Measurements from ENCODE around the gene CXXC5. TPM values are rescaled to one million over a fixed set of nuclear protein-coding genes. Genes with fewer than 3 reads are reported as not detected.

The CXXC5 gene
- total RNA-seq, 2 donors from 2014 or later = 3.2 to 4.3 TPM

DNA sequence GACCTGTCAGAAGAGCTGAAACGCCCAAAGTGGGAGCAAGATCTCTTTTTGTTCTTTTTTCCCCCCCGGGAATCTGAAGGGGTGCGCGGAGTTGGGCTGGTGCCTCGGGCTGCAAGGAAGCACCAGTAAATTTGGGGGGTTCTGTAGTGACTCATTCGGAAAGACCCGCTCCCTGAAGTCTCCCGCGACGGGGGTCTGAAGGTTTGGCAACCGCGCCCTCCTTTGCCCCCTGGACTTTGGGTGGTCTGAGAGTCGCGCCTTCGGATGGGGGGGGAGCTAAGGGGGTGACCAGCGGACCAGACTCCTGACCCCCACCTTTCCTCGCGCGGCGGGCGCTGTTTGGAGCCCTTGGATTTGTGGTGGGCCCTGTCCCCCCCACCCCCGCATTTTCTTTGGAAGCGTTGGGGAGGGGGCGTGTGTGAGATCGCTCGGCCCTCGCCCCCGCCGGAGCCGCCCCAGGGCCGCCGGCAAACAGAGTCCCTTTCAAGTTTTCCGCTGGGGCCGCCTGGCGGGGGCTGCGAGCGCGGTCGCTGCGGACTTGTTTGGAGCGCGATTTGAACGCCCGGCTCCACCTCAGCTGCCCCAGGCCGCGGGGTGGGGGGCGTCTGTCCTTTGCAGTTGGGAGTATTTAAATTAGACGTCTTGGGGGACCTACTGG is 2.0 kb downstream of the CXXC5 start:
- peaks cover 28% of the 10 kb centered on the region for H3K4me1 Mint-ChIP-seq
- H3K9me3 ChIP-seq (ENCODE audit: control insufficient read depth, low read length, poor library complexity, severe bottlenecking) = no peaks in the 10 kb centered on the region
- H3K27ac Mint-ChIP-seq = peak overlapping the region; percentile 57
- H3K4me3 Mint-ChIP-seq = peak overlapping the region; percentile 91
- H3K36me3 Mint-ChIP-seq (ENCODE audit: low read depth) = peaks cover 8% of the 10 kb centered on the region
- peaks cover 56% of the 10 kb centered on the region for H3K27me3 Mint-ChIP-seq
- no peak for ATAC-seq
- DNase-seq = no peak

- Mint-ChIP-seq H3K36me3 (ENCODE audit: low read depth) (peaks cover 8% of the 10 kb centered on the region), H3K27me3 (peaks cover 56% of the 10 kb centered on the region), H3K27ac (no peak overlapping the region), H3K4me3 (peak overlapping the region; percentile 33), H3K4me1 (peaks cover 27% of the 10 kb centered on the region)
- ATAC-seq (no peak), DNase-seq (no peak)
- no peaks in the 10 kb centered on the region for H3K9me3 ChIP-seq (ENCODE audit: control insufficient read depth, low read length, poor library complexity, severe bottlenecking)
These were observed 2.5 kb downstream of the CXXC5 start for GRCh38 chr5:139650689-139651042.

DNA sequence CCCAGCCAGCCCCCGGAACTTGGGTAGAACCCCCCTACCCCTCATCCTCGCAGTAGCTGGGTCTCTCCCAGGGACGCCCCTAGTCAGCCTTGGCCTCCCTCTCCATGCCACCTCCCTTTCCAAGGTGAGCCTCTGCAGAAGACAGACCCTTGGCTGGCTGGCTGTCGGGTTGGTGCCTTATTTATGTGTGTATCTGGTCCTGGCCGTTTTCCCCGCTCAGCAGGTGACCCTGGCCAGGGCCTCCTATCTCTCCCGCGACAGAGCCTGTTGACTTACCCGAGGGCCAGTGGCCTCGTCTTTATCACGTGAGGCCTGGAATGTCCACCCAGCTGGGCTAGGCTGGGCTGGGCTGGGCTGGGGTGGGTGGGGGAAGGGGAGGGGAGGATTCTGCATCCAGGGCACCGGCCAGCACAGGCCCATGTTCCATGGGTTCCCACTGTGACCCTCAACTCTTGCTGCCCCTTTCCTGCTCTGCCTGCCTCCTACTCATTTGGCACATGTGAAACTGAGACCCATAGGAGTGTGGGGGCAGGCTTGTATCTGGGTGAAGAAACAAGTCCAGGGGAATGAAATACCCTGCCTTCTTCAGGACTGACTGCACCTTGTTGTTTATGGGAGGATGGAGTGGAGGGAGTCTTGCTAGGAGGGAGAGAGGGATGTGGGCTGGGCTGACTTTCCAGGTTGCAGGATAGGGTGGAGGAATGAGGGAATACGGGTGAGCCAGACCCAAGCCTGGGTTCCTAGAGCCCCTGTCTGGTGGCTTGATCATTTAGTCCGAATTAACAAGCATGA is 3.1 kb downstream of the CXXC5 start:
- peaks cover 55% of the 10 kb centered on the region for H3K27me3 Mint-ChIP-seq
- H3K27ac Mint-ChIP-seq = no peak overlapping the region
- no peaks in the 10 kb centered on the region for H3K9me3 ChIP-seq (ENCODE audit: control insufficient read depth, low read length, poor library complexity, severe bottlenecking)
- no peak for DNase-seq
- peaks cover 25% of the 10 kb centered on the region for H3K4me1 Mint-ChIP-seq
- peak overlapping the region; percentile 57 for H3K4me3 Mint-ChIP-seq
- no peak for ATAC-seq
- H3K36me3 Mint-ChIP-seq (ENCODE audit: low read depth) = peaks cover 8% of the 10 kb centered on the region

- no peaks in the 10 kb centered on the region for H3K9me3 ChIP-seq (ENCODE audit: control insufficient read depth, low read length, poor library complexity, severe bottlenecking)
- Mint-ChIP-seq H3K4me3 (peak overlapping the region; percentile 57), H3K36me3 (ENCODE audit: low read depth) (peaks cover 8% of the 10 kb centered on the region), H3K27ac (peak overlapping the region; percentile 71), H3K4me1 (peaks cover 23% of the 10 kb centered on the region), H3K27me3 (peaks cover 47% of the 10 kb centered on the region)
- ATAC-seq (peak; percentile 76), DNase-seq (peak; percentile 37 to 54 (median 43))
These were observed 4.0 kb downstream of the CXXC5 start for GRCh38 chr5:139651853-139652787.

DNA sequence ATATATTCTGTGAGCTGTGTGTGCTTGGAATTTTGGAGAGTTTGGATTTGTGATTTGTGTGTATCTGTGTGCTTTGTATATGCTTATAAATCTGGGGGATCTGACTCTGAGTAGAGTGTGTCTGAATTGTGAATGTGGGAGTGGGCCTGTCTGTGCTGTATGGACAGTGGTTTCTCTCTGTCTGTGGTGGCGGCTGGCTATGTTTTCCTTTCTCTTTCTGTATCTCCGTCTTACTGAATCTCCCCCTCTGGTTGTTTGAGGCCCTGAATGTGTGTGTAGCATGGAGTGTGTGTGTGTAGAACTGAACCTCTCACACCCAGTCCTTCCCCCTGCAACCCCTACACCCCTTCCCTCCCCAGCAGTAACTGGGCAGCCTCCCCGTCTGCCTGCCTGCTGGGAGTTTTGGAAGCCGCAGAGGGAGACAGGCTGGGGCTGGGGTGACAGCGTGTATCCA is 4.7 kb downstream of the CXXC5 start:
- DNase-seq (no peak), ATAC-seq (no peak)
- H3K36me3 Mint-ChIP-seq (ENCODE audit: low read depth) = peaks cover 8% of the 10 kb centered on the region
- H3K9me3 ChIP-seq (ENCODE audit: control insufficient read depth, low read length, poor library complexity, severe bottlenecking) = no peaks in the 10 kb centered on the region
- peaks cover 25% of the 10 kb centered on the region for H3K4me1 Mint-ChIP-seq
- peaks cover 40% of the 10 kb centered on the region for H3K27me3 Mint-ChIP-seq
- H3K27ac Mint-ChIP-seq = peak overlapping the region; percentile 71
- peak overlapping the region; percentile 15 for H3K4me3 Mint-ChIP-seq

GRCh38 chr5:139653616-139654015 is 5.5 kb downstream of the CXXC5 start:
- peaks cover 40% of the 10 kb centered on the region for H3K27me3 Mint-ChIP-seq
- peaks cover 27% of the 10 kb centered on the region for H3K4me1 Mint-ChIP-seq
- ATAC-seq (no peak), DNase-seq (no peak)
- H3K4me3 Mint-ChIP-seq = no peak overlapping the region
- peaks cover 8% of the 10 kb centered on the region for H3K36me3 Mint-ChIP-seq (ENCODE audit: low read depth)
- no peaks in the 10 kb centered on the region for H3K9me3 ChIP-seq (ENCODE audit: control insufficient read depth, low read length, poor library complexity, severe bottlenecking)
- H3K27ac Mint-ChIP-seq = no peak overlapping the region

- Mint-ChIP-seq H3K27me3 (peaks cover 38% of the 10 kb centered on the region), H3K36me3 (ENCODE audit: low read depth) (peaks cover 8% of the 10 kb centered on the region), H3K27ac (no peak overlapping the region), H3K4me3 (no peak overlapping the region), H3K4me1 (peaks cover 27% of the 10 kb centered on the region)
- no peaks in the 10 kb centered on the region for H3K9me3 ChIP-seq (ENCODE audit: control insufficient read depth, low read length, poor library complexity, severe bottlenecking)
- DNase-seq = no peak
- ATAC-seq = no peak
These were observed 6.3 kb downstream of the CXXC5 start for GRCh38 chr5:139654464-139654863.

GRCh38 chr5:139654871-139655491 is 6.8 kb downstream of the CXXC5 start:
- DNase-seq = no peak
- peaks cover 33% of the 10 kb centered on the region for H3K27me3 Mint-ChIP-seq
- no peak for ATAC-seq
- H3K36me3 Mint-ChIP-seq (ENCODE audit: low read depth) = peaks cover 5% of the 10 kb centered on the region
- H3K27ac Mint-ChIP-seq = no peak overlapping the region
- H3K4me3 Mint-ChIP-seq = no peak overlapping the region
- H3K4me1 Mint-ChIP-seq = peaks cover 22% of the 10 kb centered on the region
- H3K9me3 ChIP-seq (ENCODE audit: control insufficient read depth, low read length, poor library complexity, severe bottlenecking) = no peaks in the 10 kb centered on the region

DNA sequence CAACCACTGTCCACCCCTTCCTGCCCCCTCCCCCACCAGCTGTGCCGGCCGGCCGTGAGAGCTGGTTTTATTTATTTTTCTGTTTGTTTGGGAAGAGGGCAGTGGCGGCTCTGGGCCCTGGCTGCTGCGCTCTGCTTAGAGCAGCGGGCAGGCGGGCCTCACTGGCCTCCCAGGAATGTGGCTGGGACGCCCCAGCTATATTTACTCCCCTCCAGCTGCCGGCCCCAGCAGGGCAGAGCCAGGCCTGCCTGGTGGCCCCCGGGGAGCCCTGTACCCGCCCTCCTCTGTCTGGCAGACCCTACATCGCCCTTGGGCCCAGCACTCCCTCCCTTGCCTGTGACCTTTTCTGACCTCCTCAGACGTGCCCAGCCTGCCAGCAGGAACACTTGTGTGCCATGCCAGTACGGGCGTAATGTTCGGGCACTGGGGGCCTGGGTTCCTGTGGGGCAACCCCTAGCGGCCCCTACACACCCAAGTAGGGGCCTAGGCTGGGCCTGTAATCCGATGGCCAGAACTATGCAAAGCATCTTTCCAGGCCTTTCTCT is 7.7 kb downstream of the CXXC5 start:
- no peak for ATAC-seq
- Mint-ChIP-seq H3K4me3 (no peak overlapping the region), H3K27me3 (peaks cover 31% of the 10 kb centered on the region), H3K36me3 (ENCODE audit: low read depth) (peaks cover 5% of the 10 kb centered on the region), H3K27ac (no peak overlapping the region), H3K4me1 (peaks cover 17% of the 10 kb centered on the region)
- DNase-seq = no peak
- no peaks in the 10 kb centered on the region for H3K9me3 ChIP-seq (ENCODE audit: control insufficient read depth, low read length, poor library complexity, severe bottlenecking)

- Mint-ChIP-seq H3K36me3 (ENCODE audit: low read depth) (peaks cover 2% of the 10 kb centered on the region), H3K27me3 (peaks cover 16% of the 10 kb centered on the region), H3K27ac (no peak overlapping the region), H3K4me1 (peaks cover 11% of the 10 kb centered on the region), H3K4me3 (no peak overlapping the region)
- ATAC-seq (no peak), DNase-seq (no peak)
- no peaks in the 10 kb centered on the region for H3K9me3 ChIP-seq (ENCODE audit: control insufficient read depth, low read length, poor library complexity, severe bottlenecking)
These were observed 9.5 kb downstream of the CXXC5 start for GRCh38 chr5:139657363-139658321.

GRCh38 chr5:139658501-139658927 is 10.4 kb downstream of the CXXC5 start:
- no peak for DNase-seq
- H3K9me3 ChIP-seq (ENCODE audit: control insufficient read depth, low read length, poor library complexity, severe bottlenecking) = no peaks in the 10 kb centered on the region
- Mint-ChIP-seq H3K27me3 (peaks cover 7% of the 10 kb centered on the region), H3K36me3 (ENCODE audit: low read depth) (no peaks in the 10 kb centered on the region), H3K4me1 (peaks cover 9% of the 10 kb centered on the region), H3K4me3 (no peak overlapping the region), H3K27ac (no peak overlapping the region)
- no peak for ATAC-seq

All from T-helper 17 cell (primary cell).